HCT116 (cell line): ENCODE measurements around the gene PCCA.

Experiments used
- ATF3 ChIP-seq: IDR thresholded peaks from 2 replicates; pipeline ENCODE4 v1.6.1; 2012
- CEBPB ChIP-seq: IDR thresholded peaks from 2 replicates; pipeline ENCODE4 v1.6.1; 2012; ENCODE audit warnings: low read depth
- CTCF ChIP-seq, 3 experiments: fragments of 200-600 bp in 1 of 3; sonication (generic) in 1 of 3; IDR thresholded peaks in 2 of 3; conservative IDR thresholded peaks in 1 of 3; 2 replicates each; pipeline ENCODE4 v1.5.1; 2012 to 2017; ENCODE audit warnings: low read depth in 2 of 3, low read length in 2 of 3, antibody characterized with exemption in 1 of 3, borderline replicate concordance in 1 of 3, control low read depth in 1 of 3, mild to moderate bottlenecking in 1 of 3, mixed read lengths in 1 of 3, mixed run types in 1 of 3, moderate library complexity in 1 of 3; ENCODE audit not compliant: insufficient read depth in 1 of 3
- POLR2A ChIP-seq: IDR thresholded peaks from 2 replicates; pipeline ENCODE4 v1.7.0; 2011; ENCODE audit warnings: borderline replicate concordance; ENCODE audit not compliant: insufficient read depth, insufficient read length; ENCODE audit errors: extremely low read depth
- POLR2AphosphoS5 ChIP-seq: IDR thresholded peaks from 2 replicates; pipeline ENCODE4 v1.6.1; 2011; ENCODE audit warnings: mild to moderate bottlenecking, low read depth, low read length, moderate library complexity
- RAD21 ChIP-seq: IDR thresholded peaks from 2 replicates; pipeline ENCODE4 v1.6.1; 2012; ENCODE audit warnings: low read depth, mild to moderate bottlenecking
- SIN3A ChIP-seq: IDR thresholded peaks from 2 replicates; pipeline ENCODE4 v1.6.1; 2012; ENCODE audit warnings: low read depth
- YY1 ChIP-seq: IDR thresholded peaks from 2 replicates; pipeline ENCODE4 v1.6.1; 2011; ENCODE audit warnings: low read length, low read depth, moderate library complexity, mild to moderate bottlenecking; ENCODE audit not compliant: insufficient replicate concordance; ENCODE audit errors: extremely low read depth

GRCh38 chr13:100106705-100107104 is 17.8 kb downstream of the PCCA start:
- TF ChIP-seq POLR2A (no peak), YY1 (no peak), CEBPB (no peak), POLR2AphosphoS5 (no peak), CTCF (IDR thresholded peaks at IDR 0.05 in 2 of 3, conservative IDR thresholded peaks at IDR 0.05 in 1 of 3; ENCODE audit: borderline replicate concordance in 1 of 3, insufficient read depth in 1 of 3, low read depth in 2 of 3, low read length in 2 of 3) (no peak), RAD21 (no peak), ATF3 (no peak), SIN3A (no peak)
